GM11168 (cell line): ENCODE measurements around the gene MBNL2.

Experiments
- in situ Hi-C: fragments of 300-500 bp; cut with MboI; formaldehyde crosslinking; loops from one replicate; pipeline ENCODE4 v1.12.0; 2022; ENCODE audit warnings: low sequenced_read_pairs; ENCODE audit not compliant: unreplicated experiment

MBNL2 gene

DNA sequence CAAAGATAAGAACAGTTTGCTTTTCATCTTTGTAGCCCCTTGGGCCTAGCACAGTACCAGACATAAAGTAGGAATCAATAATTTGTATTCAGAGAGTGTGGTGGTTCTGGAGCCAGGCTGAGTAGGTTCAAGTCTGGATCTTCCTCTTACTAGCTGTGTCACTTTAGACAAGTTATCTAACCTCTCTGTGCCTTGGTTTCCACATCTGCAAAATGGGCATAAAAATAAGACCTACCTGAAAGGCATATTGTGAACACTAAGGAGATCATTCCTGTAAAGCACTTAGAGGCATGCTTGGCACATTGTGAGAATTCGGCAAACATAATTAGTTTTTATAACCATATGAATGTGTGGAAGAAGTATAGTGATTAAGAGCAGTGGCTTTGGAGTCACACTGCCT is 95.8 kb downstream of the MBNL2 start:
- in situ Hi-C loops, result no loop called here

DNA sequence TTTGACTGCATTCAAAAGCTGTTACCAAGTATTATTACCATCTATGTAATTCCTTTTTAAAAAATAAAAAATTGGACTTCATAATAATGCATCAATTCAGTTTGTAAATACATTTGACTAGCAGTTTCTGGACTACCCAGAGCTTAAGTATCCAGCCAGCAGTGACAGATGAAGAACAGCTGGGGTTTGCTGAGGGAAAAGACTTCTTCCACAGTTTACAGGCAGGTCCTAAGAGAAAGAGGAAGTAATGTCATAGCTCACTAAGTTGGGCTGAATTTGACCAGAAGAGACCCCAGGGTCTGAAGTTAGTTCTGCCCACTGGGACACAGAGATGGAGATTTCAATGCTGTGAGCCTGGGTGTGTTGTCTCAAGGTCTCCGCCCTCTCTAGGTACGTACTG is 96.4 kb downstream of the MBNL2 start:
- in situ Hi-C loops, result no loop called here

DNA sequence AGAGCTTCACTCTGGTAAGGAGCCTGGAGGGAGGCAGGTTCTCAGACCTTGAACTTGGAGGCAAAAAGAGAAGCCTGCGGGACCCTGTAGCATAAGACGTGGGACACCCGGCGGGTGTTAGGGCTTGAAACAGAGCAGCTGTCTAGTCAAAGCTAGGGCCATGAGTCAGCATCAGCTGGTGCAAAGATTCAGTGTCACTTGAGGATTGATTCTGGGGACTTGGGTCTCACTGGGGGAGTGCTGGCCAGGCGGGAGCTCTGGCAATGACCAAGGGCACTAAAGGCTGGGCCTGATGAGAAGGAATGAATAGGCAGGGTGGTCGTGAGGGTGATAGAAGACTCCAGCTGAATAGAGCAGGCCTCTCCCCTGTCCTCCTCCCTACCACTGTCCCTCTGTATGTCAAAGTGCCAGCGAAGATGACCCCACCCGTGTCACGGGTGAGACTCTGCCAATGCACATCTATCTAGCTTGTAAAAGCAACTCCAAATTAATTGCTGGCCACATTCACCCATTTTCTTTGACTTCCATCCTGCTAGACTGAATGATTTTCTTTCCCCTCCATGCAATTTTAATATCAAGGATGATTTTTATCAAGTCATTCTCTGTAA is 97.1 kb downstream of the MBNL2 start:
- in situ Hi-C loops, result no loop called here

DNA sequence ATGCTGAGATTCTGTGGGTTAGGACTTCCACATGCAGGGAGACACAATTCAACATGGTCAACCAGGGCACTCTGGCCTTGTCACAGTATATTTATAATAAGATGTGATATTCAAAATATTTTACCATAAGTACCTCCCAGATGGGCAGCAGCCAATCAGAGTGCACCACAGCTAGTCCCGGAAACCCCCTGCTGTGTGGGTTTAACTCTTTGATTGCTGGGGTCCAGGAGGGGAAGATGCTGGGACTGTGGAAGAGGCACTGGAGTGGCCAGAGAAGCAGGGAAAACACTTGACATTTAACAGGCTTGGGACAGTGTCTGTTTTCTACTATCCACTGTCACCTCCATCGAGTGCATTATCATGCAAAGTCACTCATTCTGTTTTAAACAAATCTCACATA is 99.0 kb downstream of the MBNL2 start:
- in situ Hi-C loops, result no loop called here

DNA sequence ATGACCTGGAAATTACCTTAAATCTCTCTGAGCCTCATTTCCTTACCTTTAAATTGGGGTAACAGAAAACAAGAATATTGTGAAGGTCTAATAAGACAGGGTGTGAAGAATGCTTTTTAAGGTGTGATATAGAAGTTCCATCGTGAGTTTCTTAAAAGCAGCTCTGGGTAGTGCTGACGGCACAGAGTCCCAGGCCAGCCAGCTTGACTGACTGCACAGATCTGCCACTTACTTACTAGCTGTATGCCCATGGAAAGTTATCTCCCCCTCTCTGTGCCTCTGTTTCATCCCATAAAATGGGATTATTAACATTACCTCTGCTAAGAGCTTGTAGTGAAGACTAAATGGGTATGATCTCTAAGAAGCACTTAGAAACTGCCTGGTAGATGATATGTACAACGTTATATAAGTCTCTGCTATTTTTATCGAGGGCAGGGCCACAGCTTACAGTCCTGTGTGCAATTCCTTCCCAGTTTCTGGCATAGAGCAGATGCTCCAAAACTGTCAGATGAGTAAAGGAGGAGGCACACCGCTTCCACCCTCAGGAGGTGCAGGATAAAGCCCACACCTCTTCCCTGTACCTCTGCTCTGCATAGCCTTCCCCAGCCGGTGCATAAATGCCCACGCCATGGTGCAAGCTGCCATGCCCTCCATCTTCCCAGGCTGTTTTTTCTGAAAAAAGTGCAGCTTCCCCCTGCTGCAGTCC is 99.6 kb downstream of the MBNL2 start:
- in situ Hi-C loops, result no loop called here

DNA sequence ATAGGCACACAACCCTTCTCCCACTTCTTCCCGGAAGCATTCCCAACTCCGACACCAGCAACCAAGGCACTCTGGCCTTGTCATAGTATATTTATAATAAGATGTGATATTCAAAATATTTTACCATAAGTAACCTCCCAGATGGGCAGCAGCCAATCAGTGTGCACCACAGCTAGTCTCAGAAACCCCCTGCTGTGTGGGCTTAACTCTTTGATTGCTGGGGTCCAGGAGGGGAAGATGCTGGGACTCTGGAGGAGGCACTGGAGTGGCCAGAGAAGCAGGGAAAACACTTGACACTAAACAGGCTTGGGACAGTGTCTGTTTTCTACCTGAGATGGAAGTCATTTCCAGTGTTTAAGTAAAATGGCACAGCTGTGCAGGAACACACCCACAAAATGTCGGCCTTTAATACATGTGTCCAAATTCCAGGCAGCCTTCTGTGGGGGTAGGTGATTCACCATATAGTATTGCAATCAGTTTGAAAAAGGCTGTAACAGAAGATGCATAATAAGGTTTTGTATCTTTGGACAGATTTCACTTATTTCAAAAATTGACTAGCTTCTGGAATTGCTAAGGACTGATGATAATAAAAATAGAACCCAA is 100.7 kb downstream of the MBNL2 start:
- in situ Hi-C loops, result no loop called here

DNA sequence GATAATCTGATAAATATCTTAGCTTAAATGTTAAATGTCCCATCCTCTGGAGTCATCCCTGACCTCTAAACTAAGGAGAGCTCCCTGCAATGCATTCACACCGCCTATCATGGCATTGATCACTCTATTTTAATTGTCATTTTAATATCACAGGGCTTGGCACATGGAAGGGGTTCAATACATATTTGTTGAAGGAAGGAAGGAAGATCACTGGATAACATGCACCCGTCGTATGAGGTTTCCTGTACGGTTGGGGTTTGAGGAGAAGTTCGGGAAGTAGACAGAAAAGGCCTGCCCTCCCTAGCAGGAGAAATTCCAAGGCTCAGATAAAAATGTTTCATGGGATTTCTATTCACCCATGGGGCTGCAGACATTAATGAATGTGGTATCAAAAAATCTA is 102.0 kb downstream of the MBNL2 start:
- in situ Hi-C loops, result no loop called here

DNA sequence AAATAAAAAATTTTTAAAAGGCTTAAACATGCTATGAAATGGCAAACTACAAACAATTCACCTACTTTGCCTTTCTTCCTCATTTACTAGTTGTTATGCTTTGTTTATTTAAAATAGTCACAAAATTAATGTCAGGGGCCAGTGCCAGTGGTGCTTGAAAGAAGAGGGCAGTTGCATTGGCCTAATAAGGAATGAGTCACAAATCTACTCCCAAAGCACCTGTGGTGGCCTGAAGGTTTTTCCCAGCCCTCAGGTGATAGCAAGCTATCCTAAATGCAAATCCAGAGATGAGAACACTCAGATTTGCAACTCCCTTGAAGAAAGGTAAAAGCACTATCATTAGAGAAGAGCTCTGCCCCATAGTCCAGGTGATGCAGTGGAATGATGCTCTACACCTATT is 103.6 kb downstream of the MBNL2 start:
- in situ Hi-C loops, result no loop called here

DNA sequence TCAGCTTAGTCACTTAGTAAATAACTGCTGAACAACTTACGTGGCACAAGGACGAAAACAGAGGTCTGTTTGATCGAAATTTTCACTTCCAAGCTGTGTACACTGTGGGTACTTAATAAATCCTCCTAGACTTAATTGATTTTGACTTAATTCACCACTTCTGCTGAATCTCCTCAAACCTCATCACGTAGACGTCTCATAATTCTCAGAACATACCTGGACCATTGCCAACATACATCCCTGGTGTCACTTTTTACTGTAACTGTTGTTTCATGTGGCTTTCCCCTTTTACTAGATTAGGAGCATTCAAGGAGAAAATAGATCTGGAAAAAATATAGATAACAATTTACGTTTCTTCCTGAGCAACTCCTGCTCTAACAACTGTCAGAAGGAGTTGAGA is 105.0 kb downstream of the MBNL2 start:
- in situ Hi-C loops, result no loop called here

DNA sequence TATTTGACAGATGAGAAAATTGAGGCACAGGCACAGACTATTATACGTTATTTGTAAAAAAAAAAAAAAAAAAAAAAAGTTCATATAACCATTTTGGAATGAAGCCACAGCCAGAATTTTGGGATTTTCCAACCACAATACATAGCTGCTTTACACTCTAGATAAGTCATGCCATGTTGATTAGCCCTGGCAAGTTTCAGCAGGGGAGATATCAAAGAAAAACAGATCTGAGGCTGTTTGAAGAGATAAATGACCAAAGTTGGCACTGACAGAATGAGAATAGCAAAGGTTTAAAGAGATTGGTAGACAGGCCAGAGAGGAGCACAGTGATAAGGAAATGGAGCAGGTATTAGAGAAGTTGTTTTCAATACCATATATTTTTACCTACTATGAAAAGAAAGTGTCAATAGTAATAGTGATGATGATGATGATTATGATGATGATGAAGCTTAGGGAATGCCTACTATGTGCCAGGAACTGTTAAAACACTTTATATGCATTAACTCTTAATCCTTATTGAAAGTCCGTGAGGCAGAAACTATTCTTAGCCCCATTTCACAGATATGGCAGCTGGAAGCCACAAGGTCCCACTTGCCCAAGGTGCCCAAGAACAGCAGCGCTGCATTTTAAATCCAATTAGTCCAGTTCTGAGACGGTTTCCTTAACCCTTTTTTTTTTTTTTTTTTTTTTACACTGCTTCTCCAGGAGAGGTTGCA is 105.5 kb downstream of the MBNL2 start:
- in situ Hi-C loops, result no loop called here

DNA sequence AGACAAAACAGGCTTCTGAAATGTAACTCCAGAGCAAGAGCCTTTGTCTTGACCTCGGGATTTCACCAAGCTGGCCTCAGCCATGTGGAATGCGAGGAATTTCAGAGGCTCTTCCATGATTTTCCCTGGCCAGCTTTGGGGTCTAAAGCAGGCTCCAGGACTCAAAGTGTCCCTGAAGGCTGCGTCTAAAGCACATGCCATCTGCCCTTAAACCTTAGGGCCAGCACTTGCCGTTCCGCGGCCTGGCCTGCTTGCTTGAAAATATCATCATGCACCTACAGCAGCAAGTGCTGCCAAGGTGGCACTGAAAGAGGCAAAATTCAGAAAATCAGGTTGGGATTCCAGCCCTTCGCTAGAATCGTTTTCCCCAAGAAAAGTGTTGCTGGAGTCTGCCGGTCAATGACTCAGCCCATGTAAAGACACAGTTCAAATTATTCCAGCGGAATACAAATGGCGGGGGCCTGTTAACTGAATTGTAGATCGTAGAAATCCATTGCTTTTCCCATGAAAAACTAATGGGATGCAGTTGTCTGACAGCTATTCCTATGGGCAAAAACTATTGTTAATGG is 106.2 kb downstream of the MBNL2 start:
- in situ Hi-C loops, result no loop called here

DNA sequence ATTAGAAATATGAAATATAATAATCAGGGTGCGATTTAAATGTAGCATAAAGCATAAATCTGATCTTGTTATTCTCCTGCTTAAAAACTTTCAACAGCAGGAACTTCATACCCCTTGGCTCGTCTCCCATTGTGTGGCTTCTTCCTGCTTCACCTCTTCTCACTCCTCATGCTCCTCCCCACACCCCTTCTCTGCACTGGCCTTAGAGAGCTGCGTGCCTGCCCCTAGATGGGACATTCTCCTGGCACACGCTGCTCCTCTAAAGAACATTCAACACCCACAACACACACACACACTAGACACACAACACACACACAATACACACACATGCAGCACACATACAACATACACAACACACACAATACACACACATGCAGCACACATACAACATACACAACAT is 107.2 kb downstream of the MBNL2 start:
- in situ Hi-C loops, result no loop called here

DNA sequence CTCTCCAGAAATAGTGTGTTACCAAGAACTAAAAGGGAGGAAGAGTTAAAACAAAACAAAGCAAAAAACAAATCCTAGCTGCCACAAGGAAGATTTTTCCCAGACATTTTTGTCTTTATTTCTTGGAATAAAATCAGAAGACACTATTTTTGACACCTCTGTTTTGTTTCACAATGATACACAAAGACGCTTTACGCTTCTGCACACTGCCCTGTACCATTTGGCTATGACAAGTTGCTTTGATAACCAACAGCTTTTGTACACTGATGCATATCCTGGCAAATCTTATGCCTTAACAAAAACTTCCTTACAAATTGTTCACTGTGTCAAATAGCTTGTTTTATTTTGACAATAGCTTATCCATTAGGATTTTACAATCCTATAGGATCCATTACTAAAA is 108.3 kb downstream of the MBNL2 start:
- in situ Hi-C loops, result no loop called here

DNA sequence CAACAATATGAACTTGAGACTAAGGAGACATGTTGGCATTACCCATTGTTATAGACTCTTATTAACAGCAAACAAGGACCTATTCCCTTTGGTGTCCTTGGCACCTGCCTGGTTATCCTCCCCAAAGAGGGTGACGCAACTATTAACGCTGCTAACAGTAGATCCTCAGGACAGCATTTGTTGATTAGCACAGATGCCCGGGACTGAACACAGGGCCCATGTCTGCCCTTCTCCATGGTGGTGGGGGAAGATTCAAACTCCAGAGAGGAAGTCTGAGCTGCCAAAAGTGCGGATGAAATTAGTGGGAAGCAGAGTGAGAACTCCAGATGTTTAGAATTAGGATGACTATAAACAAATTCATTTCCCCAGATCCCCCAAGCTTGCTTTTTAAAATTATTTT is 110.6 kb downstream of the MBNL2 start:
- in situ Hi-C loops, result no loop called here

DNA sequence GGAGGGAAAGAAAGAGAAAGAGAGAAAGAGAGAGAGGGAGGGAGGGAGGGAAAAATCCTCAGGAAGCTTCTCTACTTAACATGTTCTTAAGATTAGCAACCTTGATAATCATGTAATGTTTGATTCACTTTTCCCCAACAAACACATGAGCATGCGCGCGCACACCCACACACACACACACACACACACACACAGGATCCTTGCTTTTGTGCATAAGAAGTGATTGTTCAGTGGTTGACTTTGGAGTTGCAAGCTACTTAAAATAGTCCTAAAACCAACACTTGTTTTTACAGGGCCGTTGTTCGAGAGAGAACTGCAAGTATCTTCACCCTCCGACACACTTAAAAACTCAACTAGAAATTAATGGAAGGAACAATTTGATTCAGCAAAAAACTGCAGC is 111.8 kb downstream of the MBNL2 start:
- in situ Hi-C loops, result no loop called here

DNA sequence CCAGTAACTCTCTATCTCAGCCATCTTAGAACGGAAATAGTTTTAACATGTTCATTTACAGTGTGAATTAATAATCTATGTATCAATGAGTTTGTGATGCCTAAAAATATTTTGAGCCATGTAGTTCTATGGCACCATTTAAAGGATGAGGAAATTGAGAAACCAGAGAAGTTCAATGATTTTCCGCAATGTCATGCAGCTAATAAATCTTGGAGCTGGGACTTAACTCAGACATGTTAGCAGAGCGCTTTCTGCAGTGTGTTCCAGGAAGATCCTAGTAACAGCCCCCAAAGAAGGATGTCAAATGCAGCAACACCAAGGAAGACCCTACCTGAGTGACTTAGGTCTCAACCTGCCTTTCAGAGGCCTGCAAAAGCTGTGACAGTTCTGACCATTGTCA is 112.6 kb downstream of the MBNL2 start:
- in situ Hi-C loops, result no loop called here

DNA sequence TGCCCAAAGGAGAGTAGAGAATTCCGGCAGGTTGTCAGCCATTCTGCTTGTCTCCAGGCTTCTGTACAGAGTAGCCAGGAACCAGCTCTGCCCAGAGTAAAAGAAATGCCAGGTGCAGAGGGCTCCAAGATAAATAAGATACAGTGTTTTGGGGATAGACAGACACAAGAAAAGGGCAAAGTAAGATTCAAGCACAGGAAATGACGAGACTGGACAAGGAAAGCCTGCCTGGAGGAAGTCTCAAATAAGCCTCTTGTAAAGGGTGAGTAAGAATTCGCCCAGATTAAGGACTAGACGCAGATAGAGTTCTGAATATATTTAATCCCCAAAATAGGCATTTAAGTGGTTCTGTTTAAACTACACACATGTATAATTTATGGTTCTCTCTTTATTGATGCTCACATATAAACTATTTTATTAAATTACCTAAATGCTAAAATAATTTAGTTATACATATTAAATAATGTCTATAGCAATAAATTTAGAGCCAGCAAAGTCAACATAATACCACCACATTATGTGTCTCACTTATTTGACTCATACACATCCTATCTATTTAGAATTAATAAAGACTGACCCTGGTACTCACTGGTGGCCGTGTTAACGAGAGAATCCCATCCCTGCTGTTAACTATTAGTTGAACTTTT is 113.5 kb downstream of the MBNL2 start:
- in situ Hi-C loops, result no loop called here

DNA sequence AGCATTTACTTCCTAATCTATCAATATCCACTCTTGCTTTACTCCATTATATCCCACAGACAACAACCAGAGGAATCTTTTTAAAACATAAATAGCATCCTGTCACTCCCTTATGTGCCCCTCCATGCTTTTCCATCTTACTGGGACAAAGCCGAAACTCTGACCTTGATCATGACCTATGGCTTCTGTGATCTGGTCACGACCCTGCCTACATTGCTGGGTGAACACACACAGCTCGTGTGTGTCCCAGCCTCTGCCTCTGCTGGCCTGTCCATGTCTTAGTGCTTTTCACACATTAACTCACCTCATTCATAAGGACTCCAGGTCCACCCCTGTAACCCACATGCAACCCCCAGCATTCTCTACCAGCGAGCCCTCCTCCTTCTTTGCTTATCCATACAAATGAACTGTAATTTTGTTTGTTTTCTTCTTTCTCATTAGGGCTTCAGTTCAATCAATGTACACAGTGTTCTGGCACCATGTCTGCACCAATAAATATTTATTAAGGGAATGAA is 115.9 kb downstream of the MBNL2 start:
- in situ Hi-C loops, result no loop called here

DNA sequence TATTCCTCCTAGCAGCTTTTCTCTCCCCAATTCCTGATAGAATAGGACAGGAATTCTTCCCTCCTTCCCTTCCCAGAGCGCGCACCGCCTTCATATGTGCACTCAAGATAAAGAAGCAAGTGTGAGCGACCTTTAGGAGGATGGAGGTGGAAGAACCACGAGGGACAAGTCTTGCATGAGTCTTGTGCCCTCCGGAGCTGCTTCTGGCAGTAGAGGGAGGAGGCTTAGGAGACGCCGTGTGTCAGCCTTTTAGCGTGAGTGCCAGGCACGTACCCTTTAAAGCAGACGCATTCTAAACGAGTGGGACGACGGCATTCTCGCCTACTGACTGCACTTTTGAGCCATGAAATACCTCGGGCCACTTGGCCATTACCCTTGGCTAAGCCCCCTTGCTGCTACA is 116.4 kb downstream of the MBNL2 start:
- in situ Hi-C loops, result no loop called here
